HL-60 (cell line): ENCODE data around the gene SDK1.

Source experiments
- GABPA ChIP-seq: IDR thresholded peaks from 2 replicates; pipeline ENCODE4 v1.6.1; 2012; ENCODE audit warnings: low read depth
- POLR2AphosphoS5 ChIP-seq: IDR thresholded peaks from 2 replicates; pipeline ENCODE4 v1.6.1; 2012; ENCODE audit warnings: low read depth
- SPI1 ChIP-seq: IDR thresholded peaks from 2 replicates; pipeline ENCODE4 v1.6.1; 2012; ENCODE audit warnings: low read depth, mild to moderate bottlenecking, borderline replicate concordance
- TF ChIP-seq, protein P1 (sequence below): IDR thresholded peaks from one replicate; pipeline ENCODE4 v1.5.1; 2011; ENCODE audit warnings: low read length, control low read depth, inconsistent platforms; ENCODE audit not compliant: insufficient read depth
- TF ChIP-seq, protein P2 (sequence below): IDR thresholded peaks from 2 replicates; pipeline ENCODE4 v1.6.1; 2012; ENCODE audit warnings: low read depth; ENCODE audit not compliant: insufficient replicate concordance

DNA sequence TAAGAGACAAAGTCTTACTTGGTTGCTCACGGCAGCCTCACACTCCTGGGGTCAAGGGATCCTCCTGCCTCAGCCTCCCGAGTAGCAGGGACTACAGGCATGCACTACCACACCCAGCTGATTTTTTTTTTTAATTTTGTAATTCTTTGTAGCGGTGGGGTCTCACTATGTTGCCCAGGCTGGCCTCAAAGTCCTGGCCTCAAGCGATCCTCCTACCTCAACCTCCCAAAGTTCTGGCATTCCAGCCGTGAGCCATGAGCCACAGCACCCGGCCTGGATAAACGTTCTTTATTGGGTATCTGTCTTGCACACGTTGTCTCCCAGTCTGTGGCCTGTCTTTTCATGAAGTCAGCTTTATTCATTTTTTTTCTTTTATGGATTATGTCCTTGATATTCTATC lies 744.9 kb downstream of the SDK1 start:
- TF ChIP-seq, protein P1, sequence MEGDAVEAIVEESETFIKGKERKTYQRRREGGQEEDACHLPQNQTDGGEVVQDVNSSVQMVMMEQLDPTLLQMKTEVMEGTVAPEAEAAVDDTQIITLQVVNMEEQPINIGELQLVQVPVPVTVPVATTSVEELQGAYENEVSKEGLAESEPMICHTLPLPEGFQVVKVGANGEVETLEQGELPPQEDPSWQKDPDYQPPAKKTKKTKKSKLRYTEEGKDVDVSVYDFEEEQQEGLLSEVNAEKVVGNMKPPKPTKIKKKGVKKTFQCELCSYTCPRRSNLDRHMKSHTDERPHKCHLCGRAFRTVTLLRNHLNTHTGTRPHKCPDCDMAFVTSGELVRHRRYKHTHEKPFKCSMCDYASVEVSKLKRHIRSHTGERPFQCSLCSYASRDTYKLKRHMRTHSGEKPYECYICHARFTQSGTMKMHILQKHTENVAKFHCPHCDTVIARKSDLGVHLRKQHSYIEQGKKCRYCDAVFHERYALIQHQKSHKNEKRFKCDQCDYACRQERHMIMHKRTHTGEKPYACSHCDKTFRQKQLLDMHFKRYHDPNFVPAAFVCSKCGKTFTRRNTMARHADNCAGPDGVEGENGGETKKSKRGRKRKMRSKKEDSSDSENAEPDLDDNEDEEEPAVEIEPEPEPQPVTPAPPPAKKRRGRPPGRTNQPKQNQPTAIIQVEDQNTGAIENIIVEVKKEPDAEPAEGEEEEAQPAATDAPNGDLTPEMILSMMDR: no peak
- TF ChIP-seq, protein P2, sequence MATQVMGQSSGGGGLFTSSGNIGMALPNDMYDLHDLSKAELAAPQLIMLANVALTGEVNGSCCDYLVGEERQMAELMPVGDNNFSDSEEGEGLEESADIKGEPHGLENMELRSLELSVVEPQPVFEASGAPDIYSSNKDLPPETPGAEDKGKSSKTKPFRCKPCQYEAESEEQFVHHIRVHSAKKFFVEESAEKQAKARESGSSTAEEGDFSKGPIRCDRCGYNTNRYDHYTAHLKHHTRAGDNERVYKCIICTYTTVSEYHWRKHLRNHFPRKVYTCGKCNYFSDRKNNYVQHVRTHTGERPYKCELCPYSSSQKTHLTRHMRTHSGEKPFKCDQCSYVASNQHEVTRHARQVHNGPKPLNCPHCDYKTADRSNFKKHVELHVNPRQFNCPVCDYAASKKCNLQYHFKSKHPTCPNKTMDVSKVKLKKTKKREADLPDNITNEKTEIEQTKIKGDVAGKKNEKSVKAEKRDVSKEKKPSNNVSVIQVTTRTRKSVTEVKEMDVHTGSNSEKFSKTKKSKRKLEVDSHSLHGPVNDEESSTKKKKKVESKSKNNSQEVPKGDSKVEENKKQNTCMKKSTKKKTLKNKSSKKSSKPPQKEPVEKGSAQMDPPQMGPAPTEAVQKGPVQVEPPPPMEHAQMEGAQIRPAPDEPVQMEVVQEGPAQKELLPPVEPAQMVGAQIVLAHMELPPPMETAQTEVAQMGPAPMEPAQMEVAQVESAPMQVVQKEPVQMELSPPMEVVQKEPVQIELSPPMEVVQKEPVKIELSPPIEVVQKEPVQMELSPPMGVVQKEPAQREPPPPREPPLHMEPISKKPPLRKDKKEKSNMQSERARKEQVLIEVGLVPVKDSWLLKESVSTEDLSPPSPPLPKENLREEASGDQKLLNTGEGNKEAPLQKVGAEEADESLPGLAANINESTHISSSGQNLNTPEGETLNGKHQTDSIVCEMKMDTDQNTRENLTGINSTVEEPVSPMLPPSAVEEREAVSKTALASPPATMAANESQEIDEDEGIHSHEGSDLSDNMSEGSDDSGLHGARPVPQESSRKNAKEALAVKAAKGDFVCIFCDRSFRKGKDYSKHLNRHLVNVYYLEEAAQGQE: no peak
- TF ChIP-seq POLR2AphosphoS5 (no peak), SPI1 (no peak), GABPA (no peak)
